ENCODE results near the gene LGALS7. TPM values are rescaled to one million over a fixed set of nuclear protein-coding genes. Genes with fewer than 3 reads are reported as not detected.

The LGALS7 gene
- total RNA-seq, 1 donor from 2014 or later, result not detected

- DNase-seq (ENCODE audit: extremely low read depth, low read depth, low spot score), result no peak
Observed at GRCh38 chr19:38728752-38729541, 44.4 kb downstream of the LGALS7 start.

- no peak for DNase-seq (ENCODE audit: extremely low read depth, low read depth, low spot score)
Observed at GRCh38 chr19:38727868-38728660, 45.3 kb downstream of the LGALS7 start.

GRCh38 chr19:38727306-38727867 lies 45.9 kb downstream of the LGALS7 start:
- DNase-seq (ENCODE audit: extremely low read depth, low read depth, low spot score), result no peak

- no peak for DNase-seq (ENCODE audit: extremely low read depth, low read depth, low spot score)
Observed at GRCh38 chr19:38726761-38727301, 46.5 kb downstream of the LGALS7 start.

GRCh38 chr19:38726284-38726673 lies 47.0 kb downstream of the LGALS7 start:
- no peak for DNase-seq (ENCODE audit: extremely low read depth, low read depth, low spot score)

GRCh38 chr19:38725469-38726283 lies 47.6 kb downstream of the LGALS7 start:
- no peak for DNase-seq (ENCODE audit: extremely low read depth, low read depth, low spot score)

- DNase-seq (ENCODE audit: extremely low read depth, low read depth, low spot score), result no peak
Observed at GRCh38 chr19:38723990-38724854, 49.1 kb downstream of the LGALS7 start.

GRCh38 chr19:38723606-38723965 lies 49.7 kb downstream of the LGALS7 start:
- DNase-seq (ENCODE audit: extremely low read depth, low read depth, low spot score), result no peak

- DNase-seq (ENCODE audit: extremely low read depth, low read depth, low spot score), result no peak
Observed at GRCh38 chr19:38722947-38723605, 50.2 kb downstream of the LGALS7 start.

GRCh38 chr19:38721979-38722773 lies 51.1 kb downstream of the LGALS7 start:
- DNase-seq (ENCODE audit: extremely low read depth, low read depth, low spot score), result no peak

- DNase-seq (ENCODE audit: extremely low read depth, low read depth, low spot score), result no peak
Observed at GRCh38 chr19:38721496-38721895, 51.8 kb downstream of the LGALS7 start.

Other genes with a start within 250 kb of the LGALS7 start
- gene MAP4K1, start 155.6 kb downstream of the LGALS7 start, total RNA-seq, result 0.39 TPM in 1 of 2 replicates, not detected in the other
- 392 and 501 TPM in 2 replicates for gene EIF3K, start 154.3 kb downstream of the LGALS7 start, total RNA-seq
- 697 and 882 TPM in 2 replicates for gene ACTN4, start 125.9 kb downstream of the LGALS7 start, total RNA-seq
- 0.34 and 0.93 TPM in 2 replicates for gene CAPN12, start 29.0 kb downstream of the LGALS7 start, total RNA-seq
- gene LGALS7B, start 15.7 kb upstream of the LGALS7 start, total RNA-seq, result not detected in 2 replicates
- gene LGALS4, start 39.4 kb upstream of the LGALS7 start, total RNA-seq, result 0.47 TPM in 1 of 2 replicates, not detected in the other
- gene ECH1, start 58.3 kb upstream of the LGALS7 start, total RNA-seq, result 48.6 and 52.1 TPM in 2 replicates
- 218 and 237 TPM in 2 replicates for gene HNRNPL, start 76.5 kb upstream of the LGALS7 start, total RNA-seq
- 3.3 and 5.8 TPM in 2 replicates for gene RINL, start 104.8 kb upstream of the LGALS7 start, total RNA-seq
- 96.2 and 101 TPM in 2 replicates for gene SIRT2, start 126.1 kb upstream of the LGALS7 start, total RNA-seq
- 19.5 and 36.9 TPM in 2 replicates for gene NFKBIB, start 126.5 kb upstream of the LGALS7 start, total RNA-seq
- not detected in 2 replicates for gene CCER2, start 138.7 kb upstream of the LGALS7 start, total RNA-seq
- gene SARS2, start 157.2 kb upstream of the LGALS7 start, total RNA-seq, result 21.8 and 26.6 TPM in 2 replicates
- 36.3 and 43.4 TPM in 2 replicates for gene MRPS12, start 157.4 kb upstream of the LGALS7 start, total RNA-seq
- gene FBXO17, start 202.2 kb upstream of the LGALS7 start, total RNA-seq, result 12.2 and 23.1 TPM in 2 replicates

Data from glomerular endothelial cell (primary cell).